Stimulated activated CD8-positive, alpha-beta memory T cell treated with anti-CD3 and anti-CD28 coated beads, Interleukin-7, amount 100 ng/mL, for 24 hours (primary cell): ENCODE data around the gene RGN.
"Not testable (repeated sequence)": the region's sequence is repeated elsewhere in the genome, so short reads cannot be mapped to it uniquely, and the experiment has no call there.

Source experiments
- DNase-seq: peaks from one replicate; pipeline ENCODE4 v3.0.0-alpha.2; 2020; ENCODE audit warnings: low read depth

RGN gene

GRCh38 chrX:47078129-47079043, at the start of gene RGN:
Gene RGN, plus strand, starts transcription at chrX:47078443. Its CDS starts 2,702 bp downstream, at chrX:47081145.
- DNase-seq = no peak

- DNase-seq = no peak
These were observed 47.9 kb upstream of the RGN start for GRCh38 chrX:47030339-47030738.

DNA sequence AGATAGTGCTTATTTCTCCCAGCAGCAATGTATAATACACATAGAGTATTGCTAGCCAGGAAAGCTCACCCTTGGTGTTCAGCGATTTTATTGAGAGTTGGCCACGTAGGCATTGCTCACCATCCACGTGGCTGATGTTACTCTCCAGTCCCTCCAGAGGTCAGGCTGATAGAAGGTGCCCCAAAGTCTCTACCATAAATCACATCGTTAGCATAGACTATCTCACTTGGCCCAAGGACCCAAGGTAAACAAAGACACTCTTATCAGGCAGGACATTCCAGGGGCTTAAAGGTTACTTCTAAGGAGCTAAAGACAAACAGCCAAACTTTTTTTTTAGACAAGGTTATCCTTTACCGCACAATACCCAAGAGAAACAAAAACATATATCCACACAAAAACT, 30.3 kb upstream of the RGN start:
- no peak for DNase-seq

- DNase-seq = no peak
These were observed 18.9 kb upstream of the RGN start for GRCh38 chrX:47059142-47059874.

DNA sequence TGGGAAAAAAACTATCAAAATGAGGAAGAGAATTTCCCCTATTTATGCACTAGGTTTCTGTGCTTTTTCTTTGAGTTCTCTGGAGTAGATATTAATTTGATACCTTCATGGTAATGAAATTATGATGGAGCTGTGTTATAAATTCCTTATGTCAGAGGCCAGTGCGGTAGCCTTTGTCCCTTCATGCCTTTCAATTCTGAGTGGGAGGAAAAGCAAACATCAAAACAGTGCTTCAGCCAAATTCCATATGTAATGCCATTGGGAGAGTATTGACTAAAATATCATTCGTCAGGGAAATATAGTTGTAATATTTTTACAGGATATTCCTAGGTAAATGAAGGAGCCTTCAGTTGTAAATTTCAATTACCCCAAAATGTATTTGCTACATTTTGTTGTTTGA, 17.5 kb upstream of the RGN start:
- no peak for DNase-seq

DNA sequence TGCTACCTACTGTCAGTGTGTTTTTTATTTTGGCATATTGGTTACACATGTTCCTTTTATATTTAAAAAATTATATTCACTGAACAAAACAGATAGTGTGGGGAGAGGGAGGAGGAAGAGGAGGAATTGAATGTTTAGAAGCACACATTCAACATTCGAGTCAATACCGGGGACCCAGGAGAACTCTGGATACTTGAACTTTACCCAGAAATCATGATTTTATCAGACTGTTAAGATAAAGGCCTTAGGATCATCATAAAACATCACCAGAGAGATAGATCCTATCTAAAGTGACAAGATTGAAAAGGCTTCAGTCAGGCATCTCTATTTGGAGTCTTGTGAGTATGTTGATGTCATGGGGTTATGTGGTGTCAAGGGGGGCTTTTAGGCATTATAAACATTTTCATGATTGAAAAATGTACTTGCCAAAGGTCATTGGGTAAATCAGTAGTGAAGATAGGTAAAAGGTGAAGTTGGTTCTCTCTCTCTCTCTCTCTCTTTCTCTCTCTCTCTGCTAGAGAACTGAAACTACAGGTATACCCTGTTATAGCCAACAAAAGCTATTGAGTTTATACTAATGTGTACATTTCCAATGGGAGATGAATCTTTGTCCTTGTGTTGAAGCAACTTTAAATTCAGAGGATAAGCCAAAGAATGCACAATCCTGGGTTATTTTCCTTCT, 16.9 kb upstream of the RGN start:
- no peak for DNase-seq

DNA sequence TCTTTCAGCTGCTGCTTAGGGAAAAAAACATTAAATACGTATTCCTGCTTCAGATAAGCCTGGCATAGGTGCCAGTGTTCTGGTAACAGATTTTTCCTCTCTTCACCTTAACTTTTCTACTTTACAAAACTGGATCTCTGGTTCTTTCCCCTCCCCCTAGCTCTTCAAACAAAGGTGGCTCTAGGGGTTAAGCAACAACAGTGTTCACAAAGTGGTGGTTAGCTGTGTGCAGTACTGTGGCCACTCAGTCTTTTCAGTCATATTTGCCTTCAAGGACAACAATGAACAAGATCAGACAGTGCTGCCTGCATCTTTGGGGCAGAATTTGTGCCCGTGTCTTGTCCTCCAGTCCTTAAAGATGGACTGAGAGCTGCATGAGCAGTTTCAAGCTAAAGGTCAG, 15.1 kb upstream of the RGN start:
- no peak for DNase-seq

DNA sequence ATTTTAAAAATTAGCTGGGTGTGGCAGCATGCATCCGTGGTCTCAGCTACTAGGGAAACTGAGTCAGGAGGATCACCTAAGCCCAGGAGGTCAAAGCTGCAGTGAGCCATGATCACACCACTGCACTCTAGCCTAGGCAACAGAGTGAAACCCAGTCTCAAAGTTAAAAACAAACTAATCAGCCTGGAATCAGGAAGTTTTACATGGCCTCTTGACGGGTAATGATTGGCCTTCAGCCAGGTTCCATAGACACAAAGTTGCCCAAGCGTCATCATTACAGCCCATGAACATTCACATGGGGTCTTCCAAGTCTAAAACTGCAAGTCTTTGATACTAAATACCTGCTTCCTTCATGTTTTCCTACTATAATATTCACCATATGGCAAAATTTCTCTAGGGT, 10.0 kb upstream of the RGN start:
- DNase-seq = no peak

DNA sequence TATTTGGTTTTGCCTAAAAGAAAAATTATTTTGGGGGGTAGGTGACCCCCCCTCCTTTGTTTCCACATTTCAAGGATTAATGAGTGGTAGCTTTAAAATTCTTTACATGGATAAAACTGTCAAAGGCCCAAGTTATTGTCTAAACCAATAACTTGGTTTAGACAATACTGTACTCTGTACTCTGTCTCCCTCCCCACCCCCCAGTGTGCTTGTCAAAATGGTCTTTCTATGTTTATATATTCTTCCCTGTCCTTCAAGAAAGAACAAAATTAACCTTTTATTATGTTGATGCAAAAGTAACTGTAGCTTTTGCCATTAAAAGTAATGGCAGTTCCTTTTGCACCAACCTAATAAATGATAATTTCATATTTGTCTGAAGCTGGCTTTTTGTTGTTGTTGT, 9.5 kb upstream of the RGN start:
- DNase-seq = no peak

DNA sequence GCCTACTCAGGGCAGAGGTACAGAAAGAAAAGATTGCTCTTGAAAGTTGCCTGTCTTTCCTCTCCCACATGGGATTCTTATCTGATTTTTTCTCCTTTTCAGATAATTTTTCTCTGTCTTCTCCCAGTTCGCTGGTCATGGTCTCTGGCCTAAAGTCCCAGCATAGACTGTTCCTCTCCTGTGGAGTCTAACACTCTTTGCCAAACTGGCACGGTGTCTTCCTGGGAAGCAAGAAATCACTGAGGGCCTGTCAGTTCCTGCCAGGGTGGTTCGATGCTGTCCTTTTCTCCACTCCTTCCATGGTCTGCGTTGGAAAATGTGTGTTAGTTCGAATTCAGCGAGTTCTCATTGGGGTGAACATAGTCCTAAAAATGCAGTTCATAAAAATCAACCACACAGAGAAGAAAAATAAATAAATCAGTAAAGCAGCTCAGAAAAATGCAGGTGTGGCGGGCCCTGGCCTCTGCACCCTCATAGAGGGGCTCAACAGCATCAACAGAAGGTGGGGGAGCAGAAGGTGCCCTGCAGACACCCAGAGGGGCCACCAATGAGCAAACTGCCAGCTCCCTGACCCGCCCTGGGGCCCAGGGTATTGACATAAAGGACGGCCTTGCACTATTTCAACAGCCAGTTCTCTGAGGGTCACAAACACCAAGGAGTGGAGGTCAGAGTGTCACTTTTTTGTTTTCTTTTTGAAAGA, 2.1 kb downstream of the RGN start:
- DNase-seq = no peak

DNA sequence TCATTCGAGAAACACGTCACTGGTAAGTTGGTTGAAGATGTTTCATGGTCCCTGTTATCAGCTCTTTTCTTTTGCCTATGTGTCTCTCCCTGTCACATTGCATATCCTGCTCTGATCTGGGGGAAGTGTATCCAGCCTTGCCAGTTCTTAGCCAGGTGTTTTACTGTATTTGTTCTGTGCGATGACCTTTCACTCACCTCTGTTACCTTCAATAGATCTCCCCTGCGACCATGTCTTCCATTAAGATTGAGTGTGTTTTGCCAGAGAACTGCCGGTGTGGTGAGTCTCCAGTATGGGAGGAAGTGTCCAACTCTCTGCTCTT, 2.6 kb downstream of the RGN start:
- no peak for DNase-seq

DNA sequence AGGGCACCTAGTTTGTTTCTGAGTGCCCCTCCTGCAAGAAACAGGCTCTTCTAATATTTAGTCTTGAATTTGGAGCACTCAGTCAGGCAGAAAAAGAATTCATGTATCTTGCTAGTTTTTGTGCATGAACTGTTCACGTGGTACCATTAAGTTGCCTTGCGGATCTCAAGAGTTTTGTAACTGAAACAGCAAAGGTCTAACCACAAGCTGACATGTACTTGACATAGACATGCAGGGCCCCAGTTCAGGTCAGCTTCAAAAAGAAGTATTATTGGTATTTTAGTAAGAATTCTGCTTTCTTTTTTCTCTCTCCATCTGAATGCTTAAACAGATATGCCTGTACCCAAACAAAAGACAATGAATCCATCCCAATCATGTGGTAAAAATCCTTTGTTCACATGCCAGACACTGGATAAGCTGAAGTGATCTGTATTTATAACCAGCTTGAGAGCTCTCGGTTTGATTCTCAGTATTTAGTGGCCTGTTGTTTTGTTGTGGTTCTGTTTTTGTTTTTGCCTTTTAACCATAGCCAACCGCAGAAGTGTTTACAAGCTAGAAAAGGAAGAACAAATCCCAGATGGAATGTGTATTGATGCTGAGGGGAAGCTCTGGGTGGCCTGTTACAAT, 13.0 kb downstream of the RGN start:
- DNase-seq = no peak

DNA sequence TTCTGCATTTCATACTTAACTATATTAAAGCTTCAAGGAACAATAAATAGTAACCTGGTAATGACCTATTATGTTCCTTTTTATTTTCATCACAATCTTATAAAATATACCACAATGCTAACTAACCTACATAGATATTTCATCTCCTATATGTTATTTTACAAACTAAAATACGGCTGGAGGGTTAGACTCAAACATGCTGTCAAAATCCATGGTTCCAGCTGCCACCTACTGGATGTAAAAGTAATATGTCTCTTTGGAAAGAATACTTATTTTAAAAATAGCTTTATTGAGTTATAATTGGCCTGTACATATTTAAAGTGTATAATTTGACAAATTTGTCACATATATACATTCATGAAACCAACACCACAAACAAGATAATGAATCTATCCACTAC, 15.0 kb downstream of the RGN start:
- no peak for DNase-seq

DNA sequence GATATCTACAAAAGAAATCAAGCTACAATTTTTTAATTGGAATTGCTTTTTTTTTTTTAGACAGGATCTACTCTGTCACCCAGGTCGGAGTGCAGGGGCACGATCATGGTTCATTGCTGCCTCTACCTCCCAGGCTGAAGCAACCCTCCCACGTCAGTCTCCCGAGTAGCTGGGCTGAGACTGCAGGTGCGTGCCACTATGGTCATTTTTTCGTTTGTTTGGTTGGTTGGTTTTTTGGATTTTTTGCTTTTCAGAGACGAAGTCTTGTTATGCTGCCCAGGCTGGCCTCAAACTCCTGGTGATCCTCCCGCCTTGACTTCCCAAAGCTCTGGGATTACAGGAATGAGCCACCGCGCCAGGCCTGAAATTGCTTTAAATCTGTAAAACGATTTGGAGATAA, 15.6 kb downstream of the RGN start:
- DNase-seq = no peak

GRCh38 chrX:47097018-47097417, 18.8 kb downstream of the RGN start:
- no peak for DNase-seq

GRCh38 chrX:47098338-47099094, 20.3 kb downstream of the RGN start:
- no peak for DNase-seq

DNA sequence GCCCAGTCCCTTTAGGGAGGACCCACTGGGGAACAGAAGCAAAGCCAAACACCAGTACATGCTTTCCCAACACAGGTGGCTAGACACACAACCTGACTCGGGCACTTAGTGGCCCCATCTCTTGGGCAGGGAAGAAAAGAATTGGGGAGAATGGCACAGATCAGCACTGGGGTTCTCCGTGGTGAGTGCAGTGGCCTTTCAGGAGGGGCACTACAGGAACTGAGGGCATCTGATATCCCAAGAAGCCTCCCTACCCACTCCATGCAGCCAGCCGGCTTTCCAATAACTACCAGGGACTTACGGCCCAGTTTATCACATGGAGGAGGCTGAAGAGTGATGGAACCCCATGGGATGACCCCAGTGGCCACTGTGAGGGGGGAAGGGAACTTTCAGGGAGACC, 23.0 kb downstream of the RGN start:
- DNase-seq = no peak

GRCh38 chrX:47110936-47111615, 32.8 kb downstream of the RGN start:
- DNase-seq = not testable (repeated sequence)

DNA sequence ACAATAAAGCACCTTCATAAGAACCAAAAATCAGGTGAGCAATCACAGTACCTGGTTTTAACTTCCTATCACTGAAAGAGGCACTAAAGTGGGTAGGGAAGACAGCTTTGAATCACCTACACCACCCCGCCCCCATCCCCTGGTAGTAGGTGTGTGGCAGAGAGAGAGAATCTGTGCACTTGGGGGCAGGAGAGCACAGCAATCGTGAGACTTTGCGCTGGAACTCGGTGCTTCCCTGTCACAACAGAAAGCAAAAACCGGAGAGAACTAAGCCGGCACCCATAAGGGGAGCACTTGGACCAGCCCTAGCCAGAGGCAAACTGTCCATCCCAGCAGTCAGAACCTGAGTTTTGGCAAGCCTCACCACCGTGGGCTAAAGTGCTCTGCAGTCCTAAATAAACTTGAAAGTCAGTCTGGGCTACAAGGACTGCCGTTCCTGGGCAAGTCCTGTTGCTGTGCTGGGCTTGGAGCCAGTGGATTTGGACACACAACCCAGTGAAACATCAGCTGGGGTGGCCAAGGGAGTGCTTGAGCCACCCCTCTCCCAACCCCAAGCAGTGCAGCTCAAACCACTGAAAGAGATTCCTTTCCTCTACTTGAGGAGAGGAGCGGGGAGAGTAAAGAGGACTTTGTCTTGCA, 34.2 kb downstream of the RGN start:
- no peak for DNase-seq

DNA sequence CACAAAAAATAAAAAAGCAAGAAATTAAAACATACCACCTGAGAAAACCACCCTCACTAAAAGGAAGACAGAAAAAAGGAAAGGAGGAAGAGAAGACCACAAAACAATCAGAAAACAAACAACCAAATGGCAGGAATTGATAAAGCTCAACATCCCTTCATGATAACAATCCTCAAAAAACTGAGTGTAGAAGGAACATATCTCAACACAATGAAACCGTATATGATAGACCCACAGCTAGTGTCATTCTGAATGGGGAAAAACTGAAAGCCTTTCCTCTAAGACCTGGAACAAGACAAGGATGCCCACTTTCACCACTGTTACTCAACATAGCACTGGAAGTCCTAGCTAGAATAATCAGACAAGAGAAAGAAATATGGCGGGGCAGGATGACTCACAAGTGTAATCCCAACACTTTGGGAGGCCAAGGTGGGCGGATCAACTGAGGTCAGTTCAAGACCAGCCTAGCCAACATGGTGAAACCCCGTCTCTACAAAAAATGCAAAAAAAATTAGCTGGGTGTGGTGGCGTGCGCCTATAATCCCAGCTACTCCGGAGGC, 38.4 kb downstream of the RGN start:
- DNase-seq = not testable (repeated sequence)
